ENCODE measurements around the gene GNB4. TPM values are rescaled to one million over a fixed set of nuclear protein-coding genes. Genes with fewer than 3 reads are reported as not detected.

GNB4 gene
- total and polyA plus RNA-seq, 9 of the 15 experiments (the other 6 are each of a cell fraction or from before 2014, with no cell fraction given), result 6.8 to 36.7 (median 21.4) TPM

DNA sequence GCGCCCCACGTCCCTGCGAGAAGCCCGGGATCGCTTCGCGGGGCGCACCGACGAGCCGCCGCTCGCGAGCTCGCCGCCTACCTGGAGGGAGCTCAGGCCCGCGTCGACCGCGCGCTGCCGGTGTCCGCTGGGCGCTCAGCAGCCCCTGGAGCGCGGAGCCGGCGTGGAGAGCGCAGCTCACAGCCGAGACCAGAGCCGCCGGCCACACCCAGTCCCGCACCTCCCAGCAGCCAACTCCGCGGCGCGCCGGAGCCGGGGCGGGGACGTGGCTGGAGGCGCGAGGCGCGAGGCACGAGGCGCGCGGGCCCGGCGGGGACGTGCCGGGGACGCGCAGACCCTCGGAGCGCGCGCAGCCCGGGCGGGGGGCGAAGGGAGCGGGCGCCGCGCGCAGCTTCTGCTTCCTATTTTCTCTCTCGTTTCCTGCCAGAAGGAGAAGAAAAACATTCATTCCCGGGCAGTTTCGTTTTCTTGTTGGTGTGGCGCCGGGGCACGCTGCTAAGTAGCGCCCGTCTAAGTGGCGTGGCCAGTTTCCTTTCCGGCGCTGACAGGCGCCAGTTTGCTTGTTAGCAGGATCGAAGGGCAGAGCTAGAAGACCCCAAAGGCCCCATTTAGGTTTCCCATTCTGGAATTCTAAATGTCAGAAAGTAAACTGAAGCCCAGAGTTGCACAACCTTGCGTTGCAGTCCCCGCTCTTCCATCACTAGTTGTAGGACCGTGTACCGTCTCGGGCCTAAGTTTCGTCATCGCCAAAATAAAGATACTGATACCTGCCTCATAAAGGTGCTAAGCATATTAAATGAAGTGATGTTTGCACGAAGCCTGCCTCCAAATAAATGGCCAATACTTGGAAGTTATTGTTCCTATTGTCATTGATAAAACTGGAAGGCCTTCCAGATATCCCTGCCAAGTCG is at the start of gene GNB4 (continued):
- peak; percentile 44; the same call in 1 of the 2 replicates for TF ChIP-seq GABPB1 (CRISPR knock-in tag; IDR thresholded peaks at IDR 0.05)
- TF ChIP-seq SIN3A (IDR thresholded peaks at IDR 0.05; ENCODE audit: borderline replicate concordance in 2 of 2, control insufficient read depth in 1 of 2, low read depth in 2 of 2, low read length in 2 of 2), result peak; percentile 9 to 24; a peak in 1 of 4 replicates
- peak; percentile 48; the same call in 1 of the 2 replicates for TF ChIP-seq NCOA6 (IDR thresholded peaks at IDR 0.05)
- TF ChIP-seq ZNF165 (CRISPR knock-in tag; IDR thresholded peaks at IDR 0.05; ENCODE audit: borderline replicate concordance), result no peak
- no peak for TF ChIP-seq HCFC1 (IDR thresholded peaks at IDR 0.05; ENCODE audit: low read depth, low read length)
- no peak for TF ChIP-seq ZSCAN32 (CRISPR knock-in tag; IDR thresholded peaks at IDR 0.05)
- TF ChIP-seq MTA3 (IDR thresholded peaks at IDR 0.05; ENCODE audit: borderline replicate concordance), result 0 out of 2 replicates have a peak, but pooled peaks have one; percentile 71
- TF ChIP-seq ZNF707 (CRISPR knock-in tag; conservative IDR thresholded peaks at IDR 0.05), result no peak
- peak; percentile 82 for TF ChIP-seq FOXP1 (CRISPR knock-in tag; IDR thresholded peaks at IDR 0.05)
- no peak for TF ChIP-seq NFXL1 (CRISPR knock-in tag; IDR thresholded peaks at IDR 0.05)
- TF ChIP-seq, protein P1, sequence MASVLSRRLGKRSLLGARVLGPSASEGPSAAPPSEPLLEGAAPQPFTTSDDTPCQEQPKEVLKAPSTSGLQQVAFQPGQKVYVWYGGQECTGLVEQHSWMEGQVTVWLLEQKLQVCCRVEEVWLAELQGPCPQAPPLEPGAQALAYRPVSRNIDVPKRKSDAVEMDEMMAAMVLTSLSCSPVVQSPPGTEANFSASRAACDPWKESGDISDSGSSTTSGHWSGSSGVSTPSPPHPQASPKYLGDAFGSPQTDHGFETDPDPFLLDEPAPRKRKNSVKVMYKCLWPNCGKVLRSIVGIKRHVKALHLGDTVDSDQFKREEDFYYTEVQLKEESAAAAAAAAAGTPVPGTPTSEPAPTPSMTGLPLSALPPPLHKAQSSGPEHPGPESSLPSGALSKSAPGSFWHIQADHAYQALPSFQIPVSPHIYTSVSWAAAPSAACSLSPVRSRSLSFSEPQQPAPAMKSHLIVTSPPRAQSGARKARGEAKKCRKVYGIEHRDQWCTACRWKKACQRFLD (CRISPR knock-in tag; IDR thresholded peaks at IDR 0.05), result peak; percentile 93
- TF ChIP-seq HNRNPL (IDR thresholded peaks at IDR 0.05; ENCODE audit: low read depth, low read length), result 0 out of 2 replicates have a peak, but pooled peaks have one; percentile 23
- no peak for TF ChIP-seq ZNF354B (CRISPR knock-in tag; IDR thresholded peaks at IDR 0.05)
- TF ChIP-seq ZNF589 (CRISPR knock-in tag; IDR thresholded peaks at IDR 0.05; ENCODE audit: low read depth), result no peak; the same call in 1 of the 2 replicates
- TF ChIP-seq, protein P2, sequence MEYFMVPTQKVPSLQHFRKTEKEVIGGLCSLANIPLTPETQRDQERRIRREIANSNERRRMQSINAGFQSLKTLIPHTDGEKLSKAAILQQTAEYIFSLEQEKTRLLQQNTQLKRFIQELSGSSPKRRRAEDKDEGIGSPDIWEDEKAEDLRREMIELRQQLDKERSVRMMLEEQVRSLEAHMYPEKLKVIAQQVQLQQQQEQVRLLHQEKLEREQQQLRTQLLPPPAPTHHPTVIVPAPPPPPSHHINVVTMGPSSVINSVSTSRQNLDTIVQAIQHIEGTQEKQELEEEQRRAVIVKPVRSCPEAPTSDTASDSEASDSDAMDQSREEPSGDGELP (CRISPR knock-in tag; IDR thresholded peaks at IDR 0.05; ENCODE audit: borderline replicate concordance), result peak; percentile 28; the same call in 1 of the 2 replicates
- peak; percentile 92 for TF ChIP-seq RBBP5 (IDR thresholded peaks at IDR 0.05; ENCODE audit: borderline replicate concordance, insufficient read depth, low read length, poor library complexity, severe bottlenecking)
- TF ChIP-seq FOXJ2 (tag; IDR thresholded peaks at IDR 0.05), result peak; percentile 60; the same call in 1 of the 2 replicates
- TF ChIP-seq MBD1 (CRISPR knock-in tag; IDR thresholded peaks at IDR 0.05), result no peak

All from K562 (cell line).